DOHH2 (cell line): ENCODE results near the gene CTAGE1.

Experiments used
- H3F3A ChIP-seq: fragments of 200-600 bp; sonication (generic), shearing (Covaris generic); 2 replicates; pipeline ENCODE4 v1.6.0; 2016; ENCODE audit warnings: antibody characterized with exemption, mild to moderate bottlenecking; ENCODE audit not compliant: control insufficient read depth, insufficient read depth
- H3K27ac ChIP-seq: fragments of 200-600 bp; sonication (generic); 2 replicates; pipeline ENCODE4 v1.5.1; 2014; ENCODE audit warnings: low read depth, mild to moderate bottlenecking, low read length, moderate library complexity
- H3K27me3 ChIP-seq: fragments of 200-600 bp; sonication (generic); 2 replicates; pipeline ENCODE4 v1.6.1; 2014; ENCODE audit warnings: mild to moderate bottlenecking, low read length, mixed read lengths; ENCODE audit not compliant: control insufficient read depth
- H3K36me3 ChIP-seq: fragments of 200-600 bp; sonication (generic); 2 replicates; pipeline ENCODE4 v1.6.1; 2014; ENCODE audit warnings: mild to moderate bottlenecking, low read length, moderate library complexity, mixed read lengths; ENCODE audit not compliant: control insufficient read depth
- H3K4me1 ChIP-seq: fragments of 200-600 bp; sonication (generic); 2 replicates; pipeline ENCODE4 v1.6.1; 2014; ENCODE audit warnings: mild to moderate bottlenecking, low read length, mixed read lengths; ENCODE audit not compliant: control insufficient read depth
- H3K4me2 ChIP-seq: fragments of 200-600 bp; sonication (generic); 2 replicates; pipeline ENCODE4 v1.6.0; 2014; ENCODE audit warnings: mild to moderate bottlenecking, low read length, moderate library complexity
- H3K4me3 ChIP-seq: fragments of 200-600 bp; sonication (generic); 2 replicates; pipeline ENCODE4 v1.5.1; 2014; ENCODE audit warnings: mild to moderate bottlenecking, low read length, mixed read lengths
- H3K79me2 ChIP-seq: fragments of 200-600 bp; sonication (generic); 2 replicates; pipeline ENCODE4 v1.6.1; 2014; ENCODE audit warnings: mild to moderate bottlenecking, low read length, mixed read lengths; ENCODE audit not compliant: control insufficient read depth
- H3K9me2 ChIP-seq: fragments of 200-600 bp; sonication (generic); replicated peaks from 2 replicates; pipeline ENCODE4 v1.6.1; 2014; ENCODE audit warnings: mild to moderate bottlenecking, low read length, mixed read lengths; ENCODE audit not compliant: control insufficient read depth
- H3K9me3 ChIP-seq: fragments of 200-600 bp; sonication (generic); 2 replicates; pipeline ENCODE4 v1.6.1; 2014; ENCODE audit warnings: antibody characterized with exemption, low read length, mixed read lengths; ENCODE audit not compliant: control insufficient read depth, insufficient read depth
- H4K20me1 ChIP-seq: fragments of 200-600 bp; sonication (generic); 2 replicates; pipeline ENCODE4 v1.6.0; 2014; ENCODE audit warnings: low read depth, mild to moderate bottlenecking, antibody characterized with exemption, low read length, moderate library complexity; ENCODE audit not compliant: control insufficient read depth, insufficient read depth
- CTCF ChIP-seq: fragments of 200-600 bp; sonication (generic); IDR thresholded peaks from one replicate; pipeline ENCODE4 v1.5.1; 2014; ENCODE audit warnings: antibody characterized with exemption, mild to moderate bottlenecking, low read depth, low read length; ENCODE audit not compliant: poor library complexity, severe bottlenecking
- EZH2phosphoT487 ChIP-seq: fragments of 200-600 bp; sonication (generic); IDR thresholded peaks from 2 replicates; pipeline ENCODE4 v1.6.1; 2017; ENCODE audit warnings: borderline replicate concordance, mild to moderate bottlenecking, antibody characterized with exemption, low read length, moderate library complexity, mixed read lengths

CTAGE1 gene

GRCh38 chr18:22391407-22392345 lies 26.0 kb downstream of the CTAGE1 start:
- H3K79me2 ChIP-seq, result no peaks in the 10 kb centered on the region
- H3K27me3 ChIP-seq, result no peaks in the 10 kb centered on the region
- H3F3A ChIP-seq, result no peaks in the 10 kb centered on the region
- no peaks in the 10 kb centered on the region for H3K9me2 ChIP-seq
- no peaks in the 10 kb centered on the region for H4K20me1 ChIP-seq
- TF ChIP-seq CTCF (no peak), EZH2phosphoT487 (no peak)
- H3K4me2 ChIP-seq, result no peak overlapping the region
- no peaks in the 10 kb centered on the region for H3K36me3 ChIP-seq
- H3K4me1 ChIP-seq, result no peaks in the 10 kb centered on the region
- no peak overlapping the region for H3K4me3 ChIP-seq
- no peaks in the 10 kb centered on the region for H3K9me3 ChIP-seq
- no peak overlapping the region for H3K27ac ChIP-seq

GRCh38 chr18:22387787-22388186 lies 29.9 kb downstream of the CTAGE1 start:
- Histone ChIP-seq H3K4me3 (no peak overlapping the region), H3F3A (no peaks in the 10 kb centered on the region), H3K27ac (no peak overlapping the region), H3K36me3 (no peaks in the 10 kb centered on the region), H3K9me2 (no peaks in the 10 kb centered on the region), H3K4me1 (no peaks in the 10 kb centered on the region), H3K79me2 (no peaks in the 10 kb centered on the region), H3K4me2 (no peak overlapping the region), H3K27me3 (no peaks in the 10 kb centered on the region), H4K20me1 (no peaks in the 10 kb centered on the region), H3K9me3 (no peaks in the 10 kb centered on the region)
- TF ChIP-seq EZH2phosphoT487, result no peak
- no peak for TF ChIP-seq CTCF

GRCh38 chr18:22387364-22387763 lies 30.4 kb downstream of the CTAGE1 start:
- Histone ChIP-seq H3K4me3 (no peak overlapping the region), H3F3A (no peaks in the 10 kb centered on the region), H3K27ac (no peak overlapping the region), H3K9me3 (no peaks in the 10 kb centered on the region), H3K36me3 (no peaks in the 10 kb centered on the region), H3K27me3 (no peaks in the 10 kb centered on the region), H3K79me2 (no peaks in the 10 kb centered on the region), H3K9me2 (no peaks in the 10 kb centered on the region), H4K20me1 (no peaks in the 10 kb centered on the region), H3K4me1 (no peaks in the 10 kb centered on the region), H3K4me2 (no peak overlapping the region)
- TF ChIP-seq EZH2phosphoT487 (no peak), CTCF (no peak)
